ENCODE measurements around the gene RFT1.
"Not testable (repeated sequence)": the region's sequence is repeated elsewhere in the genome, so short reads cannot be mapped to it uniquely, and the experiment has no call there.

Gene RFT1

GRCh38 chr3:53056442-53056841 lies 73.8 kb downstream of the RFT1 start:
- no peak for DNase-seq

DNA sequence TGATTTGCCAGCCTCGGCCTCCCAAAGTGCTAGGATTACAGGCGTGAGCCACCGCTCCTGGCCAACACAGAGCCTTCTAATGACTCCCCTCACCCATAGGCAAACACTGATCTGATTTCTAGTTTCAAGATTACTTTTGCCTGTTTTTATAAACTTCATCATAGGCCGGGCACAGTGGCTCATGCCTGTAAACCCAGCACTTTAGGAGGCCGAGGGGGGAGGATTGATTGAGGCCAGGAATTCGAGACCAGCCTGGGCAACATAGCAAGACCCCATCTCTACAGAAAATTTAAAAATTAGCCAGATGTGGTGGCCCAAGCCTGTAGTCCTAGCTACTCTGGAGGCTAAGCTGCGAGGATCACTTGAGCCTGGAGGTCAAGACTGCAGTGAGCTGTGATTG lies 76.0 kb downstream of the RFT1 start:
- not testable (repeated sequence) for DNase-seq

GRCh38 chr3:53051929-53052328 lies 78.3 kb downstream of the RFT1 start:
- no peak for DNase-seq

DNA sequence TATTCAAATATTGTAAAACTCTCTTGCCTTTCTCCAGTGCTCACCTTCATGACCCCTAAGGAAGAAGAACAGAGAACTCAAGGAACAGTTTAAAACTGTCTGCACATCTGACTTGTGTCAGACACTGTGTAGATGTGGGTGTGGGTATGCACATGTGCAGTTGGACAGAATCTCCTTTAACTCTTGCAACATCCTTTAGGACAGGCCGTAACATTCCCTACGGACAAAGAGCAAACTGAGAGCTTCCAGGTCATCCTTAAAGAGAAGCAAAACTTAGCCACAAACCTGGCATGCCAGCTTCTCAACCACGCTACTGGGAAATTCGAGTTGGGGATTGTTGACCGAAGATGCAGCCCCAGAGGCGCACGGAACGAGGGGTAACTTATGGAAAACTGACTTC lies 80.2 kb downstream of the RFT1 start:
- DNase-seq = no peak

DNA sequence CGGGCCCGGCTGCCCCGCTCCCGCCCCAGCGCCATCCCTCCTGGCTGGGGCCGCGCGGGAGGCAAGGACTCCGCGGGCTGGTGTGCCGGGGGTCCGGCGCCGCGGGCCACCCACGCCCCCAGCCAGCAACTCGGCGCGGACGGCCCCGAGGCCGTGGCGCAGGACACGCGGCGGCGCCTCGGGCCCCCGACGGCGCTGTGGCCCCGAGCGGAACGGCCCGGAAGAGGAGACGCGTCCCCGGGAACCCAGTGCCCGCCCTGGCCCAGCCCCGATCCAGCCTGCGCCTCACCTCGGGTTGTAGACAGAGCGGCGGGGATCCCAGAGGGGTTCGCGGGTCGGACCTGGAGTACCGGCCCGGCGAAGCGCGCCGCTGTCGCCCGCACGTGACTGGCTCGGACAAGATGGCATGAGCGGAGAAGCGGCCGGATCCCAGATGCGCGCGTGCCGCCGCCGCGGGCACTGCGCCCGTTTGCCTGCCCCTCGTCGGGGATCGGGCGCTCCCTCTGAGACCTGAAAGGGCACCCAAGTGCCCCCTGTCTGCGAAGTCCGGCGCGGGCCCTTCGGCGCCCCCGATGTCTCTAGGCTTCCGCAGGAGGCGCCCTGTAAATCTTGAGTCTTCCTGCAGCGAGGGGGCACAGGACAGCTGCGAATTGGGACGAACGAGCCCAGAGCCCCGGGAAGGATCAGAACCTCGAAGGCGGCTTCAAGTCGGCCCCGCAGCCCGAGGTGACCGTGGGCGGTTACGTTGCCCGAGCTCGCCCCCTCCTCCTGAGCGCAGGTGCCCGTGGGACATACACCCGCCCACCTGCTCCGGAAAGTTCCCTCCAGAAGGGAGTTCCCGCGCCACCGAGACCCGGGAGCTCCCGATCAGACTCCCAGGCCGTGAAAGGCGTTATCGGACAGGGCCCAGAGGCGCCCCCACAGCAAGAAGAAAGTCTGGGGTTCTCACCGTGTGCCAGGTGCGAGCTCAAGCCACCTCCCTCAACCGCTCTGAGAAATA lies 83.8 kb downstream of the RFT1 start:
- peak; percentile 68 for DNase-seq

GRCh38 chr3:53045518-53046170 lies 84.6 kb downstream of the RFT1 start, which contains the start of gene SFMBT1:
Gene SFMBT1, minus strand, starts transcription at chr3:53046073. Its CDS starts 76,945 bp downstream, at chr3:52969128.
- DNase-seq = peak; percentile 25

DNA sequence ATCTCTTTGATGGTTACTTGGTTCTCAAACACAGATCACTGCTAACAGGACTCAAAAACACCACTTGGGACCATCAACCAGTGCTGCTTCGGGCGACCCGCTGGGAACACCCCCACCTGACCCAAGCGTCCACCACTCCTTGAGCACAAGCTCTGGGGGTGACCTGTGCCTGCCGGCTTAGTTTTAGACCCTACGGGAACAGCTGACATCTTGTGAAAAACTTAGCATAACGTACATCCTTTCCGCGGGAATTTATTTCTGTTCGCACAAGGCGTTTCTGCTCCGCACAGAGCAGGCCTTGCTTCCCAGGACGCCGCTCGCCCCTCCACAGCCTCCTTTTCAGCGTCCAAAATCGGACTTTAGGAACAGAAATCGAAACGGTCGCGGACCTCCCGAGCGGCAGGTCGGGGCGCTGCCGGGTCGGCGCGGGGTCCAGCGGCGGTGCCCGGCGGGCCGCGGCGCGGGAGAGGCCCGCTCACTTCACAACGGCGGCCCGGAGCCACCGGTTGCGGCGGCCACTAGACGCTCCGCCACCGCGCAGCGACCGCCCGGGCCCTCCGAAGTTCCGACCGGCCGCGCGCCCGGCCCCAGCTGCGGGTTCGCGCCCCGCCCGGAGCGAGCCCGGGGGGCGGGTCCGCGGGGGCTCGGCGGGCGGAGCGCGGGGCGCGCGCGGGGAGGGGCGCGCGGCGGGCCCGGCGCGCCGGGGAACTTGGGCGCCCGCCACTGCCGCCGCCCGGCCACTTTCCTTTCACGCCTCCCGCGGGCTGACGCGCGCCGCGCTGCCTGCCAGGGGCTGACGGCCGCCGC lies 85.3 kb downstream of the RFT1 start:
- DNase-seq = peak; percentile 26

GRCh38 chr3:53044371-53044710 lies 85.9 kb downstream of the RFT1 start:
- no peak for DNase-seq

DNA sequence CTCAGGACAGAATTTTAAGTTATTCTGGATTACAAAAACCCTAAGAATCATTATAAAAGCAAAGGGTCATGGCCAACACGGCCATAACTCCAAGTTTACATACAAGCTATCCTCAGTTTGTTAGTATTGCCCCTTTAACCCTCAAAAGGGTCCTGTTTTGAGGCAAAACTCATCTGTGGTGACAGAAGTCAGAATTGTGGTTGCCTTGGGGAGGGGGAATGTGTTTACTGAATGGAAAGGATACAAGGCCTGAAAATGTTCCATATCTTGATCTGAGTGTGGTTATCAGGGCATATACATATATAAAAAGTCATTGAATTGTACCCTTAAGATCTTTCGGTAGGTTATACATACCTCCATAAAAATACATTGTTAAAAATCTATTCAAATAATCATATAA lies 86.5 kb downstream of the RFT1 start:
- DNase-seq = no peak

GRCh38 chr3:53042651-53043050 lies 87.6 kb downstream of the RFT1 start:
- DNase-seq = no peak

- no peak for DNase-seq
Measured at GRCh38 chr3:53040351-53040820, 89.8 kb downstream of the RFT1 start.

DNA sequence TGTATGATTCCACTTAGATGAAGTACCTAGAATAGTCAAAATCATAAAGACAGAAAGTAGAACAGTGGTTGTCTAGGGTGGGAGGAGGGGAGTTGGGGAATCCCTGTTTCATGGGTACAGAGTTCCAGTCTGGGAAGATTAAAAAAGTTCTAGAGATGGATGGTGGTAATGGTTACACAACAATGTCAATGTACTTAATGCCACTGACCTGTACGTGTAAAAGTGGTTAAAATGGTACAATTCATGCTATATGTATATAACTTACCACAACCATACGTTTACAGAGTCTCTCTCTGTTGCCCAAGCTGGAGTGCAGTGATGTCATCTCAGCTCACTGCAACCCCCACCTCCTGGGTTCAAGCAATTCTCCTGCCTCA lies 90.9 kb downstream of the RFT1 start:
- DNase-seq = no peak

DNA sequence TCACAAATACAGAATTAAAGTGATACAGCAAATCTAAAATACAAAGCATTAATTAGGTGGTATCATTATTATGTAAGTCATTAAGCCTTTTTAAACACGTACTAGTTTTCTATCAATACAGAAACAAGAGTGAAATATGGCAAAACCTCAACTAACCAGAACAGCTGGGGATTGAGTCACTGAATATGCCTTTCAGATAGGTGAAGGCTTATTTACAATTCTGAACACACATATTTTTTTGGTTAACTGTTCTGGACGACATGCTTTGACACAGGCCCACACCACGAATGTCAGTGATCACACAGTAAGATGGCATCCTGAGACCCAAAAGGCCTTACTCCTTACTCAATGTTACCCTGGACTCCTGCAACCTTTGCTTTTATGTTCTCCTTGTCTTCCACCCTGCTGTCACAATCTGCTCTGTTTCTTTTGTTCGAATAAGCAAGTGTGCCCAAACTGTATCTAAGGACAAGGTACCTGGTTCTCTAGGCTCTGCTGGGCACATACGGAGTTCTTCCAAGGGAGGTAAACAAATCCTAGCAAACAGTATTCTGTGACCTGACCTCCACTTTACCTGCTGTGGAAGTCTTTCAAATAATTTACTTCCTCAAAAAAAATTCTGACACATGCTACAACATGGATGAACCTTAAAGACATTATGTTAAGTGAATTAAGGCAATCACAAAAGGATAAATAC lies 91.4 kb downstream of the RFT1 start:
- DNase-seq = no peak

Measured in GF-D8 (cell line).